ENCODE results near the gene APOL1.
A peak's percentile ranks its signal among the peaks of the same experiment; 100 is the strongest.
"Not testable (repeated sequence)": the region's sequence is repeated elsewhere in the genome, so short reads cannot be mapped to it uniquely, and the experiment has no call there.

APOL1 gene

DNA sequence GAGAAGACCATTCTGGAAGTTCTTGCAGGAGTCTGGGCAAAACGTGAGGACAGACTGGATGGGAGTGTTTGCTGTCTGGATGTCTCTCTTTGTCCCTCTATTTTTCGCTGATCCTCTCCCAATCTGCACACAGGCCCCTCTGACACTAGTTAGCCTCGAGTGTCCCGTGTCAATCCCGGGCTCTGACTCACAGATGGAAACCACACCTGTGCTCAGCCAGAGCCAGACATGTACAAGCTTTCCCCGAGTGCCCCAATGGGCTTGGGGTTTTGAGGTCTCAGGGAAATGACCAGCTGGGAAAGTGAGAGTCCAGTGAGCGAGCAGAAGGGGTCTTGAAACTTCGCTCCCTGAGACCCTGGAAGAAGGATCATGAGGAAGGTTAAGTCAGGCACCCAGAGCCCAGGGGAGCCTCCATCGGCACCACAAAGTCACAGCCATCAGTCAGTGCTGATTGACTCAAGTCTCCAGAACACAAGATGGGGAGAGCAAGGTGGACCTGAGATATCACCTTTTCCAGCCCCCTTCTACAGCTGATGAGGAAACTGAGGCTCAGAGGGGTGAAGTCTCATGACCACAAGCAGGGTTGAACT, 27.5 kb upstream of the APOL1 start:
- no peak for DNase-seq (ENCODE audit: low read depth in 2 of 2)

DNA sequence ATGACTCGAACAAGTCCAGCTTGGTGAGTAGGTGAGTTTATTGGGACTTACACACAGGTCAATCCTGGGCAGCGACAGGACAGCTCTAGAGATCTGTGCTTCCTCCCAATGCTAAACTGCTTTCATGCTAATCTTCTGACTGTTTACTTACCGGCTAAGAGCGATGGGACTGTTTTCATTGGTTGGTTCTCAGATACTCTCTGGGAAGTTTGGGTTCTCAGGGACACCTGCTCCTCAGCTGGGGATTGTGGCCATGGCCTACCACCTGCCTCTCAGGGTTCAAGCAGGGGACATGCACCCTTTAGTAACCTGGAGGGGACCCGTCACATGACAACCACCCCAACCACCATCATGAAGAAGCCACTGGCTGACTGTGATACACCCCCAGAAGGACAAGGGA, 26.7 kb upstream of the APOL1 start:
- DNase-seq (ENCODE audit: low read depth in 2 of 2), result no peak

DNA sequence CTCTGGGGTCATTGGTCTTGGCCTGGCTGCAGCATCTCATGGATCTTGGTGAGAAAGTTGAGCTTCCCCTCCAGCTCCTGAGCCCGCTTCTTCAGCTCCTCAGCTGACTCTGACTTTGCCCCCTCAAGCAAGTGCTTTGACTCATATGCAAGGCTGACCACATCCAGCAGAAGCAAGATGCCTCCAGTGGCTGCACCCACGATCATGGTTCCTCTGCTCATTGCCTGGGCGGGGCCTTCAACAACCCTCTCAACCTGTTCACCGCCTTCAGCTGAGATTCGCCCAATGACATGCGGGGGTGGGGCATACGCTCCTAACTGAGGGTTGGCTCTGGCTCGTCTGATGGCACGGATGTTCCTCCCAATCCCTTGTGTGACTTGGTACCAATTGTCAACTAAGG, 25.5 kb upstream of the APOL1 start:
- no peak for DNase-seq (ENCODE audit: low read depth in 2 of 2)

DNA sequence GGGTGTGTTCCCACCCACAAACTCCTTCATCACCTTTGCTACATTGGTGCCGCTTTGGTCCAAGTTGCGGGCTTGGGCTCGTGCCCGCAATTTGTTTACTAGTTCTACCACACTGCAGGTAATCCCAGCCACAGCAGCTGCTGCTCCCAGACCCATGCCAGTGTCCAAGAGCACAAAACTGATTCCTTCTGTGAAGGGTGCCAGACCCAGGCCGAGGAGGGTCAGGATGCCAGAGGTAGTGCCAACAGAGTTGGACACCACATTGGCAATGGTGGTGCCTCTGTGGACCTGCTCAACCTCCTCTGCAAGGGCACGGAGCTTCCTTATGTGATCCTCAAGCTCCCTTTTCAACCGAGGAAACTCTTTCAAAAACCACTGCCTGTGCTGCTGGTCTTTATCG, 25.1 kb upstream of the APOL1 start:
- no peak for DNase-seq (ENCODE audit: low read depth in 2 of 2)

GRCh38 chr22:36228369-36228768, 24.6 kb upstream of the APOL1 start:
- DNase-seq (ENCODE audit: low read depth in 2 of 2), result not testable (repeated sequence)

DNA sequence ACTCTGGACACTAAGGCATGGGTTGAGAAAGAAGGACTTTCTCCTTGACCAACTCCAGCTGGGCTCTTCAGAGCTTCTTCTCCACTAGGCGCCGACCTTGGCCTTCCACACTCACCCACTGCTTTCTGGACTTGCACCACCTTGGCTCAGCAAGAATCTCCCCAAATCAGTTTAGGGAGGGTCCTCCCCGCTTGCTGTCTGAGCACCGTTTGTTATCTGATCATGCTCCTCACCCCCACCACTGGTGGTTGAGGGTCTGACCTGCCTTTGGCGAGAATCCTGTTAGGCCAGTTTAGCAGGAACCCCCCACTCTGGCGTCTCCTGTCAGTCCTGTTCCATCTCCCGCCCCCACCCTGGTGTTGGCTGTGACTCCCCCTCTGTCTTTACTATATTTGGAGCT, 24.0 kb upstream of the APOL1 start:
- DNase-seq (ENCODE audit: low read depth in 2 of 2), result no peak

DNA sequence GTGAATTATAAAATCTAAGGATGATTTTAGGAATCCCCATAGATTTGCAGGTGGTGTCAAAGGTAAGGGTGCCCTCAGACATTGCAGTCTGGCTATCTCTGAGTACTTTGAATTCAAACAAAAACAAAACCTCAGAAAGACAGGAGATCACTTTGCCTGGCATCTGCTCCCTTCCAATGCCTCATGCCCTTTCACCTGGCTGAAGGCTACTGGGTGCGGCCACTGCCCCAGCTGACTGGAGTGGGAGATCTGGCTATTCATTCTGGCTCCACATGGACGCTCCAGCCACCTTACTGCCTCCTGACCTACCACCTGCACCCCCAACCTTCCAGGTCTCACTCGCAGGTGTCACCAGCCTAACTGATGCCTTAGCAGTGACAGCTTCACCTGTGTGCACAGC, 23.3 kb upstream of the APOL1 start:
- DNase-seq (ENCODE audit: low read depth in 2 of 2), result not testable (repeated sequence)

- not testable (repeated sequence) for DNase-seq (ENCODE audit: low read depth in 2 of 2)
Observed at GRCh38 chr22:36231051-36231450, 21.9 kb upstream of the APOL1 start.

DNA sequence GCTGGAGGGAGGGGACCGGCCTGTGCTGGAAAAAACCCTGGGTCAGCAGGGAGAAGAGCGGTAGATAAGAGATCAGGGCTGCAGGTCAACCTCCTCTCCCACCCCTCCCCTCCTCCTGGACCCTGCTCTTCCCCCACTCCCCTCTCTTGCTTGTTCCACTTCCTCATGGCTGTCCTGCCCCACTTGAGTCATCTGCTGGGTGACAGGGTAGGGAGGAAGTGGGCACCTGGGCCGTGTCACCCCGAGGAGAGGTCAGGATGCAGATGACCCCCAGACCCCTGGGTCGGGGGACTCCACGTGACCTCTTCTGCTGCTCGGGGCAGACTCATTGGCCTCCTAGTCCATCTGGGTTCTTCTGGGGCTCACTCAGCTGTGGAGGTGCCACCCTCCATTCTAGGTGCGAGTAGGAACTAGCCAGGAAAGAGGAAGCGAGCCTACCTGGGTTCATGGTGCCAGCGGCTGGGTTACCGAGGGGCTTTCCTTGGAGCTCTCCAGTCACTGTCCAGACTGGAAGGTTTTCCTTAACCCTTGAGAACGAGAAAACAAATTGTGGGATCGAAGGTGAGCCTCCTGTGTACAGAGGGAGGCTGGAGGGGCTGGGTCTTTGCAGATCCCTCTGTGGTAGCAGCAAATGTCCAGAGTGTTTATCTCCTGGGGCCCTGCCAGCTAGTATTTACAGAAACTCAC, 20.1 kb upstream of the APOL1 start:
- no peak for DNase-seq (ENCODE audit: low read depth in 2 of 2)

GRCh38 chr22:36233796-36234195, 19.1 kb upstream of the APOL1 start:
- DNase-seq (ENCODE audit: low read depth in 2 of 2), result no peak

- no peak for DNase-seq (ENCODE audit: low read depth in 2 of 2)
Observed at GRCh38 chr22:36234213-36234612, 18.7 kb upstream of the APOL1 start.

DNA sequence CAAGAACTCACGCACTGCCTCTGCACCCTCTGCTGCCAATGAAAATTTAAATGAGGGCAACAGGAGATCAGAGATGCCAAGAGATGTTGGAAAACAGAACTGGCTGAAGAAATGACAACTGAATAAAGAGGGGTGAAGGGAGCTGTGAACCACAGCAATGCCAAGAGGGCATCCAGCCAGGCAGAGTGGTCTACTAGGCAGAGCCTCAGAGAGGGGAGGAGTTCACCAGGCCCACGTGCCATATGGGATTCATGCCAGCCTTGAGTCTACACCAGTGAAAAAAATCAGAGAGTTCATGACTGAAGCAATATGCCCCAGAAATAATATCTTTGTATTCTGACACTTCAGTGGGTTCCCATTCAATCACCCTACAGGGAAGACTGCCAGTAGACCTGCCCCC, 18.0 kb upstream of the APOL1 start:
- DNase-seq (ENCODE audit: low read depth in 2 of 2), result no peak

DNA sequence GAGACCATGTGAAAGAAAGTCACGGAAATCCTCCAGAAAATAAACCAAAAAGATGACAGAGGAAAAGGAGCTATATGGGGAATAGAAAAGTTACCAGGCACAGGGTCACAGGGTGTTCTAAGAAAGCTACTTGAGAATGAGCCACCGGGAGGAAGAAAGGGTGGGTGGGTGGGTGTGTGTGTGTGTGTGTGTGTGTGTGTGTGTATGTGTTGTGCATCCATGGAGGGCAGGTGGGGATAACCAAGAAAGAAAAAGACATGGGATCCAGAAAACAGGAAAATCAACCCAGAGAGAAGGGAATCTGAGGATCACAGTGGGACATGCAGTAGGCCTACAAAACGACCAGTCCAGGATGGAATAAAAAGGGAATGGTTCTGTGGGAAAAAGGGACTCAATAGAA, 17.3 kb upstream of the APOL1 start:
- DNase-seq (ENCODE audit: low read depth in 2 of 2), result no peak

DNA sequence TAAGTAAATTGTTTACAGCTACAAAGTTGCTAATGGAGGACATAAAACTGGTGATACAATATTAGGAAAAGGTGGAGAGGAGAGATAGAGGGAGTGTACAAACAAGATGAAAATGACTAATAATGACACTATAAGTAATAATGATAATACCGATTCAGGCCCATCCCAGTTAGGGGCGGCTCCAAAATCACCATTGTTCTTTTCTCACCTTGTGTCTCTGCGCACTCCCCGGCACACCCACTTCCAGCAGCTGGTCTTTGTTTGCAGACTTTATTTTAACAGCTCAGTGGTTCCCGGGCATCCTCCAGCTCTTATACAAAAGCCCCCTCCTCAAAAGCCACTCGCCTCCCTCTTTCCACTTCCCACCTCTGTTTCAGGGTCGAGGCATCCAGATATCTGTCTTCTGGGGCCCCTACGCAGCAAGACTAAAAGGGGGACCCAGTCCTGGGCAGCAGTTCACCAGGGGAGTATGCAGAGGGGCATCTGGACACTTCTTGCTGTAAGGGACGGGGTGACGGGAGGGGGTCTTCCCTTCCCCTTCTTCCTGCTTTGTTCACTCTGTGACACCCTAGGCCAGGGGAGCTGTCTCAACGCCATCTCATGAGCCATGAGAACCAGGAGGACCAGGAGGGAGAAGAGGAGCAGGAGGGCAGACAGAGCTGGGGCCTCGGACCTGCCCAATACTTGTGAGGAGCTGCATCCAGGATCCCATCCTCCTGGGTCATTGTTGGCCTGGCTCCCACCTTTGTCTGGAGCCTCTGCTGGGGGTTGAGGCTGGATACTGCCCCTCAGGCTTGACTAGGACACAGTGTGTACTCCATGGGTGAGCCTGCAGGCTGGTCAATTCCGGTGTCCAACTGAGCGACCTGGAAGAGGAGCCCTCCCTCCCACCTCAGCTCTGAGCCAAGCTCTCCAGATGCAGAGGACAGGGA, 16.3 kb upstream of the APOL1 start:
- no peak for DNase-seq (ENCODE audit: low read depth in 2 of 2)

GRCh38 chr22:36237462-36238372, 15.2 kb upstream of the APOL1 start:
- no peak for DNase-seq (ENCODE audit: low read depth in 2 of 2)

- no peak for DNase-seq (ENCODE audit: low read depth in 2 of 2)
Observed at GRCh38 chr22:36238373-36239149, 14.4 kb upstream of the APOL1 start.

- DNase-seq (ENCODE audit: low read depth in 2 of 2), result no peak
Observed at GRCh38 chr22:36239150-36239400, 13.9 kb upstream of the APOL1 start.

GRCh38 chr22:36239401-36240171, 13.3 kb upstream of the APOL1 start, which contains the start of gene APOL2:
Gene APOL2 (minus strand): TSS chr22:36239527. CDS start chr22:36233162, 6,365 bp downstream.
- DNase-seq (ENCODE audit: low read depth in 2 of 2), result peak; percentile 83 to 86

- DNase-seq (ENCODE audit: low read depth in 2 of 2), result no peak
Observed at GRCh38 chr22:36243986-36244385, 8.9 kb upstream of the APOL1 start.
